ENCODE data around the gene AURKB.

AURKB gene

DNA sequence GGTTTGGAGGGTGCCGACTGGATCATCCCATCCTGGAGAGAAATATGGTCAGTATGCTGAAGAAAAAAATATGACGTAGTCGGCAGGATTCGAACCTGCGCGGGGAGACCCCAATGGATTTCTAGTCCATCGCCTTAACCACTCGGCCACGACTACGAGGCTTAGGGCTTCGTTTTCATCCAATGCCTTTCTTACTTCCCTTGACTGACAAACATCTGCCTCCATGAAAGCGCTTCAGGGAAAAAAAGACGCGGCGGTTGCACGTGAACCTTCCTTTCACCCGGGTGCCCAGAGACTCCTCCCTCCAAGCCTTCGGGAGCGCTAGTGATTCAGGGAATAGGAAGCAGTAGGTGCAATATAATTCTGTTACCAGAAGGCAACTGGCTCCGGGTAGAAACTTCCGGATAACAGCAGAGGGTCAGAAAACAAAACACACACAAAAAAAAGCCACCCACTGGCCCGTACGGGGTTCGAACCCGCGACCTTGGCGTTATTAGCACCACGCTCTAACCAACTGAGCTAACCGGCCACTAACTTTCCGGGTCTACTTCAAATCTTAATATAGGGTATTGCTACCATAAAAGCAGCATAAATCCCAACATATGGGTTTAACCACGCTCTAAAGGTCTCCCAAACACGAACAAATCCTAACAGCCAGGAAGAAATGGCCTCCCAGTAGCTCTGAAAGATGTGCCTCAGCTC, 16.3 kb upstream of the AURKB start:
- Histone ChIP-seq H3K9me3 (ENCODE audit: control insufficient read depth in 1 of 2, low read length in 2 of 2) (no peaks in the 10 kb centered on the region), H3K4me1 (ENCODE audit: control insufficient read depth in 1 of 2, insufficient read depth in 2 of 2, low read length in 2 of 2) (peaks cover 7 to 21% of the 10 kb centered on the region in 2 donors), H3K27ac (ENCODE audit: low read depth, low read length) (peak overlapping the region; percentile 46), H3K27me3 (ENCODE audit: control insufficient read depth in 1 of 2, insufficient read depth in 2 of 2, low read length in 2 of 2) (no peaks in the 10 kb centered on the region), H3K36me3 (ENCODE audit: control insufficient read depth in 1 of 2, insufficient read depth in 2 of 2, low read length in 2 of 2) (peaks cover 36 to 47% of the 10 kb centered on the region in 2 donors), H3K4me3 (ENCODE audit: low read depth in 1 of 2, low read length in 2 of 2) (peak overlapping the region; percentile 27 to 54), H3K9ac (ENCODE audit: low read depth in 1 of 2, low read length in 2 of 2) (peak overlapping the region in 1 of 2 donors; percentile 45)

DNA sequence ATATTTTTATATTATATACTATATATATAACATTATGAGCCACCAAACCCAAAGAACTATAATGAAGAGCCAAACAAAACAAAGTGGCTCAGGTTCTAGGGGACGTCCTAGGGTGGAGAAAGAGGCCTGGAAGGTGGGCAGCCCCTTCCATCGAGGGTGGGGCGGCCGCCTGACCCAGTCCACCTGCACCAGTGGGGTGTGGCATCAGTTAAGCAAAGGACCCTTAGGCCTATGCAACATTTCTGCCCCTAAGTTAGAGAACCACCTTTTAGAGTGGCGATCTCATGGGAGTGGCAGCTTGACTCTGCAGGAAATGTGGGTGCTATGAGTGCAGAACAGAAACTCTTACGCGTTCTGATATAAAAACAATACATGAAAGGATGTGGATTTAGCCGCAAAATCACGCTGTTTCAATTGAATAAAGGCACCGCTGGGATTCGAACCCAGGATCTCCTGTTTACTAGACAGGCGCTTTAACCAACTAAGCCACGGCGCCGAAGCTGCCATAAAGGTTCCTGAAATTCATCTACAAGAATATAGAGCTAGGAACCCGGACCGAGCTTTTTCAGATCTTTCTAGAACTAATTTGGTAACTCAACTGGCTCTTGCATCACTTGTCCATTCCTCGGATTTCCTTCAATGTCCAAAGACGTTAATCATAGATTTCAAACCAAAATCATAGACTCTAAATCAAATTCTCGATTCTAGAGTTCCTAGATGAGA, 15.6 kb upstream of the AURKB start:
- H3K4me1 ChIP-seq (ENCODE audit: control insufficient read depth in 1 of 2, insufficient read depth in 2 of 2, low read length in 2 of 2) = peaks cover 7 to 24% of the 10 kb centered on the region in 2 donors
- H3K9me3 ChIP-seq (ENCODE audit: control insufficient read depth in 1 of 2, low read length in 2 of 2) = no peaks in the 10 kb centered on the region
- H3K4me3 ChIP-seq (ENCODE audit: low read depth in 1 of 2, low read length in 2 of 2) = peak overlapping the region; percentile 27 to 54
- no peaks in the 10 kb centered on the region for H3K27me3 ChIP-seq (ENCODE audit: control insufficient read depth in 1 of 2, insufficient read depth in 2 of 2, low read length in 2 of 2)
- no peak overlapping the region for H3K9ac ChIP-seq (ENCODE audit: low read depth in 1 of 2, low read length in 2 of 2)
- H3K36me3 ChIP-seq (ENCODE audit: control insufficient read depth in 1 of 2, insufficient read depth in 2 of 2, low read length in 2 of 2) = peaks cover 29 to 39% of the 10 kb centered on the region in 2 donors
- no peak overlapping the region for H3K27ac ChIP-seq (ENCODE audit: low read depth, low read length)

DNA sequence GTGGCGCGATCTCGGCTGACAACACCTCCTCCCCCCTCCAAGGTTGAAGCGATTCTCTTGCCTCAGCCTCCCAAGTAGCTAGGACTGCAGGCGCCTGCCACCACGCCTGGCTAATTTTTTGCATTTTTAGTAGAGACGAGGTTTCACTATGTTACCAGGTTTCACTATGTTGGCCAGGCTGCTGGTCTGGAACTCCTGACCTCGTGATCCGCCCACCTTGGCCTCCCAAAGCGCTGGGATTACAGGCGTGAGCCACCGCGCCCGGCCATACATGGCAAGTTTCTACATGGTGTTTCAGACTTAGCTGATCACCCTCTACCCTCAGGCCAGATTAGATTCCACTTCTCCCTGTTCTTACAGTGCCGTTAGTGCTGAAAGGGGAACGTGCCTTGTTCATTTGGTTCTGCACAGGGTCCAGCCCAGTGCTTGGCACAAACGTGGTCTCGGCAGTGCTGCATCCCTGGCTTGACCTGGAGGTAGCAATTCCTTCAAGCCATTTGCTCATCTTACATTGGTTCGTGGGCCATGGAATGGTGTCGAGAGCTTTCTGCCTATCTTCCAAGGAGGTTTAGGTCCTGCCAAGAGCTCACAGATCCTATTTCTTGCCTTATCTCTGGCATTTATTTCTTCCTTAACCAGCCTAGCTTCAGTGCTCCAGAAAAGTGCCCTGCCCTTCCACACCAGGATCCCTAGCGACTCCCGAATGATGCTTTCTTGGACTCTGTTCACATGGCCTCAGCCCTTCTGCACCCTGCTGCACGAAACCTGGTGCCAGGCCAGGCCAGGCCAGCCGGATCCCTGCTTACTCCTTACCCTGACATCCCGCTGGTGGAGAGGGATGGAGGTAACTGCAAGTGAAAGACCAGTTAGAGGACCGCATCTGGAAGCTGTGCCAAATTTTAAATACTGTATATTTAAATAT, 14.8 kb upstream of the AURKB start:
- Histone ChIP-seq H3K9ac (ENCODE audit: low read depth in 1 of 2, low read length in 2 of 2) (no peak overlapping the region), H3K27me3 (ENCODE audit: control insufficient read depth in 1 of 2, insufficient read depth in 2 of 2, low read length in 2 of 2) (no peaks in the 10 kb centered on the region), H3K36me3 (ENCODE audit: control insufficient read depth in 1 of 2, insufficient read depth in 2 of 2, low read length in 2 of 2) (peaks cover 26 to 32% of the 10 kb centered on the region in 2 donors), H3K4me3 (ENCODE audit: low read depth in 1 of 2, low read length in 2 of 2) (no peak overlapping the region), H3K4me1 (ENCODE audit: control insufficient read depth in 1 of 2, insufficient read depth in 2 of 2, low read length in 2 of 2) (peaks cover 7 to 27% of the 10 kb centered on the region in 2 donors), H3K27ac (ENCODE audit: low read depth, low read length) (no peak overlapping the region), H3K9me3 (ENCODE audit: control insufficient read depth in 1 of 2, low read length in 2 of 2) (no peaks in the 10 kb centered on the region)

DNA sequence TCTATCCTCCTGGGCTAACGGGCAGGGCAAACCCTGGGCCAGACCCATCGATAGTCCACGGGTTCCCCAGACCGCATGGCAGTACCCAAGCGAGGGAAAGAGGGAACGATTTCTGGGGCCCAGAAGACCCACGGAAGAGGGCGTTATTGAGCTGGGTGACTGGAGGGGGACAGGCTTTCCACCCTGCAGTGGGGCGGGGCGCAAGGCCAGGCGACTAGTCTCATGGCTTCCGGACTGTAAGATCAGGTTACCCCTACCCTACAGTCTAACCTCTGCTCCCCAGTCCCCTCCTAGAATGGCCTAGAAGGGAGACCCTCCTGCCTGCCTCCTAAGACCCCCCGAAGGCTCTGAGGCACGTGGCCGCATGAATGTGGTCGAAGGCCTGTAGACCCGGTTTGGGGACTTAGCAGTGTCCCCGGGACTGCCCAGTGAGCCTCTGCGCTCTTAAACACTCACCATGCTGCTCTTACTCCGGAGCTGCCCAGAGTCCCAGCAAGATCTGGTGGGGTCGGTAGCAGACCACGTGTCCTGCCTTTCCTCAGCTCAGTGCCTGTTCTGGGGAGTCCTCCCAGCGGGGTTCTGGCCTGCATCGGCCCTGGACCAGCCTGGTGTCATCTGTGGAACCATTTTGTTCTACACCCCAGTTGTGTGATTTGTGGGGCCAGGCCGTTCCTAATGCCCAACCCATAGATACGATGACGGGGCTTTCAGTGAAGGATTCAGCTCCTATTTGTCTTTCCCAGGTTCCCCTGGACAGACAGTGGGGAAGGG, 13.2 kb upstream of the AURKB start:
- no peaks in the 10 kb centered on the region for H3K27me3 ChIP-seq (ENCODE audit: control insufficient read depth in 1 of 2, insufficient read depth in 2 of 2, low read length in 2 of 2)
- H3K36me3 ChIP-seq (ENCODE audit: control insufficient read depth in 1 of 2, insufficient read depth in 2 of 2, low read length in 2 of 2) = peaks cover 13 to 16% of the 10 kb centered on the region in 2 donors
- H3K27ac ChIP-seq (ENCODE audit: low read depth, low read length) = peak overlapping the region; percentile 97
- H3K9me3 ChIP-seq (ENCODE audit: control insufficient read depth in 1 of 2, low read length in 2 of 2) = no peaks in the 10 kb centered on the region
- H3K4me1 ChIP-seq (ENCODE audit: control insufficient read depth in 1 of 2, insufficient read depth in 2 of 2, low read length in 2 of 2) = peaks cover 9 to 27% of the 10 kb centered on the region in 2 donors
- H3K4me3 ChIP-seq (ENCODE audit: low read depth in 1 of 2, low read length in 2 of 2) = peak overlapping the region; percentile 85 to 90
- peak overlapping the region; percentile 83 to 89 for H3K9ac ChIP-seq (ENCODE audit: low read depth in 1 of 2, low read length in 2 of 2)

DNA sequence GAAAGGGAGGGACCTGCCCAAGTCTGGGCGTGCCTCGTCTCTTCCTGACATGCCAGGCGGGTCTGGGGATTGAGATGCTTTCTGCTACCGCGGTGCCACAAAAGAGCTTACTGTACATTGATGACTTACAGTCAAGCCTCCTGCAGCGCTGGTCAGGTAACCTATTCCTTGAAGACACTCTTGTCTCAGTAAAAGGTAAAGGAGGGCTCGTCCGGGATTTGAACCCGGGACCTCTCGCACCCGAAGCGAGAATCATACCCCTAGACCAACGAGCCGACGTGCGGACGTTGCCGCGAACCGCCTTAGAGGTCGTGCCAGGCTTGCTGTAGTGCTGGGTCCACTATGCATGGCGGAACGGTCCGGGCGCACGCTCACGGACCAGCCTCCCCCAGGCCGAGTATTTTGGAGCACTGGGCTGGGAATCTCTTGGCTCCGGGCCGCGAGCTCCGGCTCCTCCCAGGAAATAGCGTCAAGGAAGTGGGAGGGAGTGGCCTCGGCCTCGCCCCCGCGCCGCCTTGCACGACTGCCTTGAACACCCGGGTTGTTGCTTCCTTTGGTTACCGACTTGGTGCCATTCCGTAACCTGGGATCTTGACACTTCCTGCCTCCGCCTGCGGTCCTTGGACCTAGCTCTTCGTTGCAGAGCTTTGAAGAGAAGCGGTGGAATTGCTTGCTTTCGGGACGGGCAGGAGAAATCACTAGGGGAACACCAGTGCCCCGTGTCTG, 12.4 kb upstream of the AURKB start:
- Histone ChIP-seq H3K27ac (ENCODE audit: low read depth, low read length) (peak overlapping the region; percentile 97), H3K36me3 (ENCODE audit: control insufficient read depth in 1 of 2, insufficient read depth in 2 of 2, low read length in 2 of 2) (peaks cover 5 to 8% of the 10 kb centered on the region in 2 donors), H3K27me3 (ENCODE audit: control insufficient read depth in 1 of 2, insufficient read depth in 2 of 2, low read length in 2 of 2) (no peaks in the 10 kb centered on the region), H3K4me3 (ENCODE audit: low read depth in 1 of 2, low read length in 2 of 2) (peak overlapping the region; percentile 85 to 90), H3K4me1 (ENCODE audit: control insufficient read depth in 1 of 2, insufficient read depth in 2 of 2, low read length in 2 of 2) (peaks cover 13 to 31% of the 10 kb centered on the region in 2 donors), H3K9ac (ENCODE audit: low read depth in 1 of 2, low read length in 2 of 2) (peak overlapping the region; percentile 83 to 89), H3K9me3 (ENCODE audit: control insufficient read depth in 1 of 2, low read length in 2 of 2) (no peaks in the 10 kb centered on the region)

DNA sequence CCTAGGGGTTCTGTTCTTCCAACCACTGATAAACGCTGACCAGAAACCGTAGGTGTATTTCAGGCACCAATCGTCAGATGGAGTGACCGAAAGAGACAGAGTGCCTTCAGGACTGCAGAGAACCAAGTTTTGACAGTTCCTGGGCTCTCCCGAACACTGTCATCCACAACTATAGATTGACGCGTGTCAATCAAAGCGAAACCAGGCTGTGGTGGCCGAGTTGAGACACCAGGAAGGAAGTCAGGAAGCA, 11.9 kb upstream of the AURKB start:
- H3K36me3 ChIP-seq (ENCODE audit: control insufficient read depth in 1 of 2, insufficient read depth in 2 of 2, low read length in 2 of 2) = peaks cover under 1 to 3% of the 10 kb centered on the region in 2 donors
- H3K27ac ChIP-seq (ENCODE audit: low read depth, low read length) = peak overlapping the region; percentile 97
- peak overlapping the region; percentile 85 to 90 for H3K4me3 ChIP-seq (ENCODE audit: low read depth in 1 of 2, low read length in 2 of 2)
- no peaks in the 10 kb centered on the region for H3K27me3 ChIP-seq (ENCODE audit: control insufficient read depth in 1 of 2, insufficient read depth in 2 of 2, low read length in 2 of 2)
- peaks cover 13 to 30% of the 10 kb centered on the region in 2 donors for H3K4me1 ChIP-seq (ENCODE audit: control insufficient read depth in 1 of 2, insufficient read depth in 2 of 2, low read length in 2 of 2)
- peak overlapping the region; percentile 83 to 89 for H3K9ac ChIP-seq (ENCODE audit: low read depth in 1 of 2, low read length in 2 of 2)
- H3K9me3 ChIP-seq (ENCODE audit: control insufficient read depth in 1 of 2, low read length in 2 of 2) = no peaks in the 10 kb centered on the region

DNA sequence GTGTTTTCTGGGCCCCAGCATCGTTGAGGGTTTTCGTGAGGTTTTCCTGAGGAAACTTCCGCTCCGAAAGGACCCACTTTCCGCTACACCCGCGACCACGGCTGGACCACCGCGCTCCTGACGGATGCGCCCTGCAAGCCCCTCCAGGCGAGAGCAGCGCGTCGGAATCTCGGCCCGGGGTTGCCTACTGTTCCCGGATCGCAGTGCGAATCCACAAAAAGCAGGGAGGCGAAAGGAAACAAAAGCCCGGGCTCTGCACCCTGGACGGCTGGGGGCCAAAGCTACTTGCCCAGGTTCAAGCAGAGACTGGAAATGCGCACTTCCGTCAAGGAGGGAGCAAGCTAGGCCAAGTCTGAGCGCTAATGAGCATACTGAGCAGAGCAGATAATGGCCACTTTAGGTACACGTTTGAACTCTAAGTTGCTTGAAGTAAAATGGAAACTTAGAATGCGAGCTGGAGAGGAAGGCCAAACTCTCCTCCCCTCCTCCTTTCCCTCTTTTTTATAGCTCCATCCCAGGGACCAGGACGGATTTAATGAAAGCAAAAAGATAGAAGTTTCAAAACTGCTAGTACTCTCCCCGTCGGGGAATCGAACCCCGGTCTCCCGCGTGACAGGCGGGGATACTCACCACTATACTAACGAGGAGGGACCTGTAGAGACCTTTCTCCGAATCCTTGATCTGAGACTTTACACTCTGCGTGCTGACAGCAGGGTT, 11.4 kb upstream of the AURKB start:
- no peaks in the 10 kb centered on the region for H3K9me3 ChIP-seq (ENCODE audit: control insufficient read depth in 1 of 2, low read length in 2 of 2)
- H3K9ac ChIP-seq (ENCODE audit: low read depth in 1 of 2, low read length in 2 of 2) = peak overlapping the region; percentile 83 to 89
- H3K27ac ChIP-seq (ENCODE audit: low read depth, low read length) = peak overlapping the region; percentile 97
- H3K36me3 ChIP-seq (ENCODE audit: control insufficient read depth in 1 of 2, insufficient read depth in 2 of 2, low read length in 2 of 2) = no peaks in the 10 kb centered on the region
- no peaks in the 10 kb centered on the region for H3K27me3 ChIP-seq (ENCODE audit: control insufficient read depth in 1 of 2, insufficient read depth in 2 of 2, low read length in 2 of 2)
- peaks cover 13 to 26% of the 10 kb centered on the region in 2 donors for H3K4me1 ChIP-seq (ENCODE audit: control insufficient read depth in 1 of 2, insufficient read depth in 2 of 2, low read length in 2 of 2)
- peak overlapping the region; percentile 85 to 90 for H3K4me3 ChIP-seq (ENCODE audit: low read depth in 1 of 2, low read length in 2 of 2)

DNA sequence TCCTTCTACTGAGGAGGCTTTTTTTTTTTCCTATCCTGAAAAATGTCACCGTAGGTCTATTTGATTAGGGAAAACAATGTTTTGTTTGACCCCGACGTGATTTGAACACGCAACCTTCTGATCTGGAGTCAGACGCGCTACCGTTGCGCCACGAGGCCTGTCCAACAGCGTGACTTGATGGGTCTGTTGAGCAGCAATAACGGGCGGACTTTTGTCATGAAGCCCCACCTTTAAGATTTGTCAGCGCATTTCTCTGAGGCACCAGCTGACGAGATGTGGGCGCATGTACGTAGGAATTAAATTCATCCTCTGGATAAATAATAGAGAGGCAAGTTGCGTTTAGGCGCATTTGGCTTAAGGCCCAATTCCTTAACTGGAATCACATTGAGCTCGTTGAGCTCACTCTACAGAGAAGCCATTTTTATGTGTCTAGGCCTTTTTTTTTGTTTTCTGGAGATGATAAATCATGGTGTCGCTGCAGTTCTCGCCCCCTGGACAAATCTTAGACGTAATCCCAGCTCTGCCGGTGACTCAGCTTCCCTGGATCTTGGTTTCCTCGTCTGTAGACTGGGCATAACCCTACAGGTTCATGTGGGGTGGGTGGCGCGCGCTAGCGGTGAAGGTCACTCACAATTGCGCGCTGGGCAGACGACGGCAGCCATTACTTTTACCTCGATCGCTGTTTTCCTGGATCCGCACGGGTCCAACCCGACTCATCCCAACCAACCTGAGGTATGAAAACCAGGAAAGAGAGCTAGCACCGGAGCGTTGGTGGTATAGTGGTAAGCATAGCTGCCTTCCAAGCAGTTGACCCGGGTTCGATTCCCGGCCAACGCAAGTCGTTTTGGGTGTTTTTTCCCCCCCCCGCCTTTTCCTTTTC, 10.6 kb upstream of the AURKB start:
- H3K9ac ChIP-seq (ENCODE audit: low read depth in 1 of 2, low read length in 2 of 2) = peak overlapping the region; percentile 83 to 89
- H3K4me1 ChIP-seq (ENCODE audit: control insufficient read depth in 1 of 2, insufficient read depth in 2 of 2, low read length in 2 of 2) = peaks cover 13 to 20% of the 10 kb centered on the region in 2 donors
- no peaks in the 10 kb centered on the region for H3K9me3 ChIP-seq (ENCODE audit: control insufficient read depth in 1 of 2, low read length in 2 of 2)
- no peaks in the 10 kb centered on the region for H3K27me3 ChIP-seq (ENCODE audit: control insufficient read depth in 1 of 2, insufficient read depth in 2 of 2, low read length in 2 of 2)
- H3K4me3 ChIP-seq (ENCODE audit: low read depth in 1 of 2, low read length in 2 of 2) = peak overlapping the region; percentile 85 to 90
- H3K27ac ChIP-seq (ENCODE audit: low read depth, low read length) = peak overlapping the region; percentile 97
- H3K36me3 ChIP-seq (ENCODE audit: control insufficient read depth in 1 of 2, insufficient read depth in 2 of 2, low read length in 2 of 2) = no peaks in the 10 kb centered on the region
